B cell (primary cell): ENCODE data around the gene IFNLR1. TPM values are rescaled to one million over a fixed set of nuclear protein-coding genes. Genes with fewer than 3 reads are reported as not detected.
"Not testable (repeated sequence)": the region's sequence is repeated elsewhere in the genome, so short reads cannot be mapped to it uniquely, and the experiment has no call there.

Source experiments
- ATAC-seq: fragments of 200-7000 bp; cut with Tn5 transposase; one replicate; pipeline ENCODE4 v1.10.0; 2021; ENCODE audit warnings: low read depth, mild to moderate bottlenecking, moderate number of reproducible peaks, moderate library complexity
- CTCF ChIA-PET: fragments of 350-600 bp; sonication (Branson Sonifier 250); formaldehyde crosslinking; loops from one replicate; lab custom pipeline; 2021; ENCODE audit warnings: antibody characterized with exemption, inconsistent platforms; lab: Charles Lee
- POLR2A ChIA-PET: fragments of 350-600 bp; sonication (Branson Sonifier 250); formaldehyde crosslinking; loops from one replicate; lab custom pipeline; 2021; ENCODE audit warnings: antibody characterized with exemption; lab: Charles Lee
- DNase-seq: peaks from one replicate; pipeline ENCODE4 v3.0.0; 2013
- H2AFZ ChIP-seq: 2 replicates; pipeline ENCODE4 v1.6.1; 2012; ENCODE audit warnings: mild to moderate bottlenecking, low read depth, low read length; ENCODE audit not compliant: insufficient read depth, poor library complexity, severe bottlenecking
- H3K27ac ChIP-seq, 2 donors: 1 replicate in 1 of 2; 2 replicates in 1 of 2; pipeline ENCODE4 v1.5.1; 2012 to 2013; ENCODE audit warnings: low read length in 2 of 2, mild to moderate bottlenecking in 2 of 2, moderate library complexity in 1 of 2
- H3K27me3 ChIP-seq, 4 experiments: fragments of 200-600 bp in 1 of 4; sonication (generic) in 1 of 4; replicated peaks in 1 of 4; 1 replicate in 2 of 4; 2 replicates in 2 of 4; pipeline versions ENCODE4 v1.6.1 to v1.7.0; 2013 to 2016; ENCODE audit warnings: low read length in 3 of 4, mild to moderate bottlenecking in 2 of 4, mixed read lengths in 1 of 4, moderate library complexity in 1 of 4; ENCODE audit not compliant: insufficient read depth in 4 of 4, control insufficient read depth in 3 of 4; ENCODE audit errors: control extremely low read depth in 1 of 4
- H3K36me3 ChIP-seq, 2 experiments: replicated peaks in 1 of 2; 1 replicate in 1 of 2; 2 replicates in 1 of 2; pipeline versions ENCODE4 v1.6.1 to v1.7.1; 2013; ENCODE audit warnings: low read length in 1 of 2; ENCODE audit not compliant: insufficient read depth in 2 of 2, control insufficient read depth in 1 of 2; ENCODE audit errors: control extremely low read depth in 1 of 2, extremely low read depth in 1 of 2
- H3K4me1 ChIP-seq, 2 donors: fragments of 200-600 bp in 1 of 2; sonication (generic) in 1 of 2; 1 replicate in 1 of 2; 2 replicates in 1 of 2; pipeline versions ENCODE4 v1.5.1 to v1.6.1; 2013 to 2017; ENCODE audit warnings: low read length in 2 of 2; ENCODE audit not compliant: control insufficient read depth in 2 of 2, insufficient read depth in 2 of 2
- H3K4me2 ChIP-seq: replicated peaks from 2 replicates; pipeline ENCODE3; 2012; ENCODE audit warnings: mild to moderate bottlenecking, low read depth, low read length; ENCODE audit not compliant: poor library complexity, severe bottlenecking
- H3K4me3 ChIP-seq, 5 experiments: fragments of 200-600 bp in 1 of 5; sonication (generic) in 1 of 5; 1 replicate in 3 of 5; 2 replicates in 2 of 5; pipeline versions ENCODE4 v1.5.1 to v1.7.0; 2011 to 2016; ENCODE audit warnings: low read length in 4 of 5, mild to moderate bottlenecking in 4 of 5, low read depth in 2 of 5, control low read depth in 1 of 5, moderate library complexity in 1 of 5; ENCODE audit not compliant: insufficient read depth in 1 of 5; ENCODE audit errors: control extremely low read depth in 1 of 5, extremely low read depth in 1 of 5
- H3K79me2 ChIP-seq: fragments of 200-600 bp; sonication (generic); one replicate; pipeline ENCODE4 v1.6.0; 2016; ENCODE audit warnings: low read length; ENCODE audit not compliant: control insufficient read depth, insufficient read depth
- H3K9ac ChIP-seq: fragments of 200-600 bp; sonication (generic); 2 replicates; pipeline ENCODE4 v1.6.1; 2017; ENCODE audit warnings: mild to moderate bottlenecking, low read length, moderate library complexity
- H3K9me3 ChIP-seq, 3 donors: one replicate each; pipeline versions ENCODE4 v1.6.1 to v1.7.1; 2013; ENCODE audit warnings: low read length in 2 of 3; ENCODE audit not compliant: control insufficient read depth in 2 of 3, insufficient read depth in 1 of 3; ENCODE audit errors: control extremely low read depth in 1 of 3
- H4K20me1 ChIP-seq: 2 replicates; pipeline ENCODE4 v1.6.0; 2012; ENCODE audit warnings: mild to moderate bottlenecking, low read length; ENCODE audit not compliant: insufficient read depth, control insufficient read depth, poor library complexity, severe bottlenecking
- H3K27ac Mint-ChIP-seq: one replicate; pipeline ENCODE4 v1.8.0; 2021; ENCODE audit warnings: mixed read lengths
- H3K27me3 Mint-ChIP-seq: one replicate; pipeline ENCODE4 v1.8.0; 2021; ENCODE audit warnings: mixed read lengths
- H3K4me1 Mint-ChIP-seq: one replicate; pipeline ENCODE4 v1.8.0; 2021; ENCODE audit warnings: mixed read lengths
- H3K4me3 Mint-ChIP-seq: one replicate; pipeline ENCODE4 v1.8.0; 2021; ENCODE audit warnings: mixed read lengths
- H3K9me3 Mint-ChIP-seq: one replicate; pipeline ENCODE4 v1.8.0; 2022; ENCODE audit warnings: mixed read lengths; ENCODE audit not compliant: insufficient read depth
- CTCF ChIP-seq: fragments of 200-600 bp; IDR thresholded peaks from one replicate; pipeline ENCODE4 v1.8.0; 2022; ENCODE audit warnings: antibody characterized with exemption, mild to moderate bottlenecking
- EZH2 ChIP-seq: IDR thresholded peaks from 2 replicates; pipeline ENCODE4 v1.6.1; 2012; ENCODE audit warnings: borderline replicate concordance, low read depth, mild to moderate bottlenecking, moderate library complexity, low read length; ENCODE audit not compliant: insufficient read depth, poor library complexity, severe bottlenecking
- WGBS: methylation state at CpG from one replicate; pipeline ENCODE4 v1.1.5; 2013; ENCODE audit warnings: missing lambda C conversion rate; ENCODE audit not compliant: insufficient coverage; 5-methylcytosine and 5-hydroxymethylcytosine counted together
- intact Hi-C: fragments of 100-400 bp; cut with micrococcal nuclease; formaldehyde crosslinking; loops from one replicate; pipeline ENCODE4 v1.10.0; 2022
- polyA plus RNA-seq: library from polyadenylated mRNA; depleted of rRNA; stranded (reverse); fragments of >200 nt; gene quantifications from 2 replicates; pipeline ENCODE4 v1.2.3, GENCODE V29; 2012
- total RNA-seq, 2 donors: library from RNA; stranded (reverse); fragments of 120-200 nt in 1 of 2; gene quantifications; 1 replicate in 1 of 2; 2 replicates in 1 of 2; pipeline versions ENCODE4 v1.2.3 to v1.2.4, GENCODE V29; 2013 to 2022

IFNLR1 gene
- total and polyA plus RNA-seq, 2 donors (not counting 1 experiment from before 2014, with no cell fraction given) = 14.7 to 39.7 TPM

GRCh38 chr1:24207709-24208108 is 20.6 kb upstream of the IFNLR1 start:
- Histone ChIP-seq H3K36me3 (no peaks in the 10 kb centered on the region), H3K79me2 (no peaks in the 10 kb centered on the region), H2AFZ (no peak overlapping the region), H3K27me3 (peaks cover 0 to 4% (median 0%) of the 10 kb centered on the region in 4 experiments), H4K20me1 (no peaks in the 10 kb centered on the region), H3K9ac (no peak overlapping the region), H3K9me3 (peaks cover 0 to 17% (median 5%) of the 10 kb centered on the region in 3 donors), H3K4me1 (peaks cover 5 to 17% of the 10 kb centered on the region in 2 donors), H3K27ac (no peak overlapping the region), H3K4me2 (no peak overlapping the region), H3K4me3 (no peak overlapping the region)
- 93% methylated on average over 3 of the region's 6 CpGs for WGBS
- Mint-ChIP-seq H3K4me3 (no peak overlapping the region), H3K4me1 (peaks cover 13% of the 10 kb centered on the region), H3K9me3 (no peaks in the 10 kb centered on the region), H3K27ac (no peak overlapping the region), H3K27me3 (no peaks in the 10 kb centered on the region)
- no peak for DNase-seq
- ChIA-PET POLR2A (no interaction called here), CTCF (interaction anchor here (1.4 to 2.3 kb wide), 3 partner anchors 8 to 186 kb away, joined by 3 to 6 read pairs (median 3); no protein-coding TSS in a partner anchor)
- intact Hi-C loops = no loop called here
- no peak for ATAC-seq
- TF ChIP-seq CTCF (no peak), EZH2 (no peak)

- H4K20me1 ChIP-seq, H3K9me3 Mint-ChIP-seq, H3K4me2 ChIP-seq, H3K9ac ChIP-seq, H3K27me3 Mint-ChIP-seq, DNase-seq, POLR2A ChIA-PET, H3K4me3 ChIP-seq, H3K27ac ChIP-seq, H3K4me3 Mint-ChIP-seq, ATAC-seq, H3K27me3 ChIP-seq, H3K36me3 ChIP-seq, intact Hi-C loops, H3K79me2 ChIP-seq, H2AFZ ChIP-seq, H3K27ac Mint-ChIP-seq, CTCF ChIA-PET: not testable (repeated sequence)
- H3K4me1 ChIP-seq = peaks cover 5 to 21% of the 10 kb centered on the region in 2 donors
- WGBS = 89% methylated on average over 3 of the region's 9 CpGs
- peaks cover 0 to 14% (median 3%) of the 10 kb centered on the region in 3 donors for H3K9me3 ChIP-seq
- peaks cover 17% of the 10 kb centered on the region for H3K4me1 Mint-ChIP-seq
Measured at GRCh38 chr1:24207395-24207687, 20.3 kb upstream of the IFNLR1 start.
